HEK293 (cell line): ENCODE measurements around the gene SLC31A1.

ENCODE experiments used
- CTCF ChIA-PET: fragments of 350-600 bp; formaldehyde crosslinking; extraction: SDS; loops from one replicate; lab custom pipeline; 2021; ENCODE audit warnings: antibody characterized with exemption; lab: Yijun Ruan, JAX
- POLR2A ChIA-PET: fragments of 300-600 bp; formaldehyde crosslinking; extraction: SDS; loops from one replicate; lab custom pipeline; 2020; ENCODE audit warnings: antibody characterized with exemption, inconsistent platforms; lab: Yijun Ruan, JAX
- H3K27ac ChIP-seq: fragments of 200-500 bp; sonication (Bioruptor generic); 2 replicates; pipeline ENCODE4 v1.5.1; 2014; ENCODE audit warnings: low read depth, low read length, control low read depth, inconsistent platforms; ENCODE audit errors: extremely low read depth
- H3K36me3 ChIP-seq, 2 experiments: fragments of 200-500 bp in 1 of 2; sonication (Bioruptor generic) in 1 of 2; 1 replicate in 1 of 2; 2 replicates in 1 of 2; pipeline ENCODE4 v1.5.1; 2014 to 2017; ENCODE audit warnings: inconsistent platforms in 2 of 2, low read length in 2 of 2; ENCODE audit not compliant: control insufficient read depth in 2 of 2, insufficient read depth in 1 of 2
- H3K4me1 ChIP-seq: fragments of 200-500 bp; sonication (Bioruptor generic); 2 replicates; pipeline ENCODE4 v1.5.1; 2014; ENCODE audit warnings: mild to moderate bottlenecking, low read length, inconsistent platforms; ENCODE audit not compliant: control insufficient read depth, insufficient read depth
- H3K4me3 ChIP-seq: 2 replicates; pipeline ENCODE4 v1.5.1; 2011; ENCODE audit warnings: low read depth, mild to moderate bottlenecking, control low read depth, low read length, moderate library complexity
- H3K9me3 ChIP-seq: fragments of 200-500 bp; sonication (Bioruptor generic); 2 replicates; pipeline ENCODE4 v1.5.1; 2014; ENCODE audit warnings: low read depth, low read length, inconsistent platforms; ENCODE audit not compliant: control insufficient read depth, insufficient read depth
- GLI2 ChIP-seq: fragments of 450-650 bp; formaldehyde crosslinking; IDR thresholded peaks from 2 replicates; pipeline ENCODE4; 2017; ENCODE audit warnings: missing biosample characterization, missing genetic modification characterization, low read depth, borderline replicate concordance
- MYNN ChIP-seq: fragments of 450-650 bp; formaldehyde crosslinking; IDR thresholded peaks from 2 replicates; pipeline ENCODE4 v1.5.1; 2016; ENCODE audit warnings: missing biosample characterization, missing genetic modification characterization, borderline replicate concordance
- PBX3 ChIP-seq: sonication (generic); formaldehyde crosslinking; IDR thresholded peaks from 2 replicates; pipeline ENCODE4 v1.8.1; 2022; ENCODE audit warnings: mild to moderate bottlenecking, moderate library complexity, missing genetic modification reagents
- SP7 ChIP-seq: fragments of 450-650 bp; formaldehyde crosslinking; IDR thresholded peaks from 2 replicates; pipeline ENCODE4 v1.5.1; 2016; ENCODE audit warnings: missing biosample characterization, missing genetic modification characterization
- TSHZ1 ChIP-seq: fragments of 450-650 bp; formaldehyde crosslinking; IDR thresholded peaks from 2 replicates; pipeline ENCODE4 v1.5.1; 2016; ENCODE audit warnings: missing biosample characterization, missing genetic modification characterization, borderline replicate concordance
- ZBTB11 ChIP-seq: fragments of 450-650 bp; formaldehyde crosslinking; conservative IDR thresholded peaks from 2 replicates; pipeline ENCODE4 v1.5.1; 2016; ENCODE audit warnings: low read depth, missing biosample characterization, missing genetic modification characterization
- ZBTB7A ChIP-seq: fragments of 450-650 bp; formaldehyde crosslinking; IDR thresholded peaks from 2 replicates; pipeline ENCODE4 v1.5.1; 2016; ENCODE audit warnings: low read depth, missing biosample characterization, missing genetic modification characterization
- ZNF169 ChIP-seq: fragments of 450-650 bp; formaldehyde crosslinking; IDR thresholded peaks from 2 replicates; pipeline ENCODE4 v1.5.1; 2016; ENCODE audit warnings: missing biosample characterization, missing genetic modification characterization
- ZNF274 ChIP-seq, 2 experiments: fragments of 200-500 bp in 1 of 2; fragments of 450-650 bp in 1 of 2; sonication (Bioruptor generic) in 1 of 2; formaldehyde crosslinking in 1 of 2; IDR thresholded peaks; 2 replicates each; pipeline versions ENCODE4 v1.5.1 to v1.6.1; 2014 to 2016; ENCODE audit warnings: borderline replicate concordance in 1 of 2, inconsistent platforms in 1 of 2, low read length in 1 of 2, missing biosample characterization in 1 of 2, missing genetic modification characterization in 1 of 2
- ZNF404 ChIP-seq: fragments of 450-650 bp; formaldehyde crosslinking; IDR thresholded peaks from 2 replicates; pipeline ENCODE4 v1.5.1; 2017; ENCODE audit warnings: missing biosample characterization, missing genetic modification characterization
- ZNF658 ChIP-seq: fragments of 450-650 bp; formaldehyde crosslinking; IDR thresholded peaks from 2 replicates; pipeline ENCODE4; 2016; ENCODE audit warnings: missing biosample characterization, missing genetic modification characterization
- ZNF76 ChIP-seq: fragments of 450-650 bp; formaldehyde crosslinking; IDR thresholded peaks from 2 replicates; pipeline ENCODE4; 2016; ENCODE audit warnings: low read depth, missing biosample characterization, missing genetic modification characterization, borderline replicate concordance
- ZXDB ChIP-seq: fragments of 450-650 bp; formaldehyde crosslinking; IDR thresholded peaks from 2 replicates; pipeline ENCODE4 v1.5.1; 2016; ENCODE audit warnings: missing biosample characterization, missing genetic modification characterization
- TF ChIP-seq, protein P1 (sequence below): fragments of 450-650 bp; formaldehyde crosslinking; IDR thresholded peaks from 2 replicates; pipeline ENCODE4 v1.5.1; 2016; ENCODE audit warnings: missing biosample characterization, missing genetic modification characterization
- TF ChIP-seq, protein P2 (sequence below): fragments of 450-650 bp; formaldehyde crosslinking; IDR thresholded peaks from 2 replicates; pipeline ENCODE4 v1.5.1; 2017; ENCODE audit warnings: missing biosample characterization, missing genetic modification characterization

SLC31A1 gene

DNA sequence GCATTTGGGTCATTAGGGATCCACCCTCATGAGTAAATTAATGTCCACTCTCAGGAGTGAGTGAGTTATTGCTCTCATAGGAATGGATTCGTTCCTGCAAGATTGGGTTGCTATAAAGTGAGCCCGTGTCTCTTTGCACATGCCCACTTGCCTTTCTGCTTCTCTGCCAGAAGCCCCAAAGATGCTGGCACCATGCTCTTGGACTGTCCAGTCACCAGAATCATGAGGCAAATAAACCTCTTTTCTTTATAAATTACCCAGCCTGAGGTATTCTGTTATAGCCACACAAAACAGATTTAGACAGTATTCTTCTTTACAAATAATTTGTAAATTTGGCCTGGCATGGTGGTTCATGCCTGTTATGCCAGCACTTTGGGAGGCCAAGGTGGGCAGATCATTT lies 29.5 kb downstream of the SLC31A1 start:
- no peak for TF ChIP-seq ZNF169 (tag by site-specific recombination)
- TF ChIP-seq, protein P1, sequence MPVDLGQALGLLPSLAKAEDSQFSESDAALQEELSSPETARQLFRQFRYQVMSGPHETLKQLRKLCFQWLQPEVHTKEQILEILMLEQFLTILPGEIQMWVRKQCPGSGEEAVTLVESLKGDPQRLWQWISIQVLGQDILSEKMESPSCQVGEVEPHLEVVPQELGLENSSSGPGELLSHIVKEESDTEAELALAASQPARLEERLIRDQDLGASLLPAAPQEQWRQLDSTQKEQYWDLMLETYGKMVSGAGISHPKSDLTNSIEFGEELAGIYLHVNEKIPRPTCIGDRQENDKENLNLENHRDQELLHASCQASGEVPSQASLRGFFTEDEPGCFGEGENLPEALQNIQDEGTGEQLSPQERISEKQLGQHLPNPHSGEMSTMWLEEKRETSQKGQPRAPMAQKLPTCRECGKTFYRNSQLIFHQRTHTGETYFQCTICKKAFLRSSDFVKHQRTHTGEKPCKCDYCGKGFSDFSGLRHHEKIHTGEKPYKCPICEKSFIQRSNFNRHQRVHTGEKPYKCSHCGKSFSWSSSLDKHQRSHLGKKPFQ (tag by site-specific recombination): no peak
- TF ChIP-seq, protein P2, sequence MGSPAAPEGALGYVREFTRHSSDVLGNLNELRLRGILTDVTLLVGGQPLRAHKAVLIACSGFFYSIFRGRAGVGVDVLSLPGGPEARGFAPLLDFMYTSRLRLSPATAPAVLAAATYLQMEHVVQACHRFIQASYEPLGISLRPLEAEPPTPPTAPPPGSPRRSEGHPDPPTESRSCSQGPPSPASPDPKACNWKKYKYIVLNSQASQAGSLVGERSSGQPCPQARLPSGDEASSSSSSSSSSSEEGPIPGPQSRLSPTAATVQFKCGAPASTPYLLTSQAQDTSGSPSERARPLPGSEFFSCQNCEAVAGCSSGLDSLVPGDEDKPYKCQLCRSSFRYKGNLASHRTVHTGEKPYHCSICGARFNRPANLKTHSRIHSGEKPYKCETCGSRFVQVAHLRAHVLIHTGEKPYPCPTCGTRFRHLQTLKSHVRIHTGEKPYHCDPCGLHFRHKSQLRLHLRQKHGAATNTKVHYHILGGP (tag by site-specific recombination): no peak
- TF ChIP-seq SP7: no peak
- no peak for TF ChIP-seq ZNF76 (tag by site-specific recombination)
- TF ChIP-seq ZNF658 (tag by site-specific recombination): no peak
- TF ChIP-seq ZNF274 (IDR thresholded peaks at IDR 0.05; ENCODE audit: low read length): no peak
- TF ChIP-seq ZNF274 (tag by site-specific recombination; IDR thresholded peaks at IDR 0.05; ENCODE audit: borderline replicate concordance): no peak
- no peak for TF ChIP-seq ZNF404 (tag by site-specific recombination)
- no peak for TF ChIP-seq GLI2 (tag by site-specific recombination)
- no peak for TF ChIP-seq ZBTB11 (tag by site-specific recombination)
- H3K9me3 ChIP-seq: no peaks in the 10 kb centered on the region
- ChIA-PET CTCF (interaction anchor here (0.6 kb wide), 1 partner anchor 19 kb away, joined by 3 read pairs; no protein-coding TSS in a partner anchor), POLR2A (no interaction called here)
- no peak overlapping the region for H3K27ac ChIP-seq
- H3K36me3 ChIP-seq: no peaks in the 10 kb centered on the region
- no peak overlapping the region for H3K4me3 ChIP-seq
- H3K4me1 ChIP-seq: no peaks in the 10 kb centered on the region

- ChIA-PET POLR2A (interaction anchor here (1.2 kb wide), 1 partner anchor 34 kb away, joined by 3 read pairs; the partner anchor contains the start of genes FKBP15 and SLC31A1), CTCF (interaction anchor here (0.5 kb wide), 1 partner anchor 150 kb away, joined by 5 read pairs; no protein-coding TSS in a partner anchor)
- Histone ChIP-seq H3K27ac (no peak overlapping the region), H3K4me3 (no peak overlapping the region), H3K4me1 (no peaks in the 10 kb centered on the region), H3K36me3 (peaks cover 7 to 26% of the 10 kb centered on the region in 2 experiments), H3K9me3 (no peaks in the 10 kb centered on the region)
- no peak for TF ChIP-seq TSHZ1 (tag by site-specific recombination)
- no peak for TF ChIP-seq ZXDB
- TF ChIP-seq ZBTB7A (tag by site-specific recombination): no peak
- TF ChIP-seq MYNN: no peak
- no peak for TF ChIP-seq PBX3 (CRISPR knock-in tag)
Measured at GRCh38 chr9:113254991-113255390, 33.6 kb downstream of the SLC31A1 start.
